ENCODE data around the gene RRP8.

GRCh38 chr11:6571434-6572008, 31.9 kb downstream of the RRP8 start:
- TF ChIP-seq CTCF (IDR thresholded peaks at IDR 0.05) = no peak
- TF ChIP-seq POLR2A (IDR thresholded peaks at IDR 0.05) = no peak
- no peak for TF ChIP-seq POLR2AphosphoS5 (IDR thresholded peaks at IDR 0.05)

All from upper lobe of left lung (tissue), 4 donors.